ENCODE results near the gene TRIM47.

The TRIM47 gene

GRCh38 chr17:75908201-75908600 is 29.8 kb upstream of the TRIM47 start:
- no peak for TF ChIP-seq CTCF (IDR thresholded peaks at IDR 0.05; ENCODE audit: low read depth, low read length, missing control alignments)
- DNase-seq (ENCODE audit: low read depth): no peak
- in situ Hi-C loops (cut with HindIII; ENCODE audit: low sequenced_read_pairs): no loop called here
- H3K4me3 ChIP-seq (ENCODE audit: low read depth, low read length): no peak overlapping the region

- in situ Hi-C loops (cut with HindIII; ENCODE audit: low sequenced_read_pairs): no loop called here
- no peak for DNase-seq (ENCODE audit: low read depth)
- TF ChIP-seq CTCF (IDR thresholded peaks at IDR 0.05; ENCODE audit: low read depth, low read length, missing control alignments): no peak
- no peak overlapping the region for H3K4me3 ChIP-seq (ENCODE audit: low read depth, low read length)
Measured at GRCh38 chr17:75906143-75906884, 27.9 kb upstream of the TRIM47 start.

GRCh38 chr17:75904749-75905521 is 26.6 kb upstream of the TRIM47 start, which contains the start of gene MRPL38:
Gene MRPL38 (minus strand): TSS chr17:75904884. CDS start chr17:75904875, 9 bp downstream.
- DNase-seq (ENCODE audit: low read depth): peak; percentile 80
- peak; percentile 85 for TF ChIP-seq CTCF (IDR thresholded peaks at IDR 0.05; ENCODE audit: low read depth, low read length, missing control alignments)
- H3K4me3 ChIP-seq (ENCODE audit: low read depth, low read length): peak within 1 kb of the TSS; percentile 73
- in situ Hi-C loops (cut with HindIII; ENCODE audit: low sequenced_read_pairs): no loop called here

GRCh38 chr17:75902406-75902805 is 24.0 kb upstream of the TRIM47 start:
- DNase-seq (ENCODE audit: low read depth): no peak
- no peak overlapping the region for H3K4me3 ChIP-seq (ENCODE audit: low read depth, low read length)
- in situ Hi-C loops (cut with HindIII; ENCODE audit: low sequenced_read_pairs): no loop called here
- no peak for TF ChIP-seq CTCF (IDR thresholded peaks at IDR 0.05; ENCODE audit: low read depth, low read length, missing control alignments)

- H3K4me3 ChIP-seq (ENCODE audit: low read depth, low read length): no peak overlapping the region
- TF ChIP-seq CTCF (IDR thresholded peaks at IDR 0.05; ENCODE audit: low read depth, low read length, missing control alignments): no peak
- no peak for DNase-seq (ENCODE audit: low read depth)
- in situ Hi-C loops (cut with HindIII; ENCODE audit: low sequenced_read_pairs): no loop called here
Measured at GRCh38 chr17:75901727-75902126, 23.3 kb upstream of the TRIM47 start.

GRCh38 chr17:75900691-75901533 is 22.5 kb upstream of the TRIM47 start:
- no peak for TF ChIP-seq CTCF (IDR thresholded peaks at IDR 0.05; ENCODE audit: low read depth, low read length, missing control alignments)
- DNase-seq (ENCODE audit: low read depth): no peak
- in situ Hi-C loops (cut with HindIII; ENCODE audit: low sequenced_read_pairs): no loop called here
- H3K4me3 ChIP-seq (ENCODE audit: low read depth, low read length): no peak overlapping the region
